ENCODE data around the gene HHIP. TPM values are rescaled to one million over a fixed set of nuclear protein-coding genes. Genes with fewer than 3 reads are reported as not detected.

The HHIP gene
- total and polyA plus RNA-seq, 9 of the 15 experiments (the other 6 are each of a cell fraction or from before 2014, with no cell fraction given) = 0.09 TPM; not detected in 8

GRCh38 chr4:144715230-144715629, 69.3 kb downstream of the HHIP start (continued):
- TF ChIP-seq ZNF280B (CRISPR knock-in tag; IDR thresholded peaks at IDR 0.05) (no peak), ESRRA (IDR thresholded peaks at IDR 0.05; ENCODE audit: borderline replicate concordance, low read depth) (no peak), SUPT5H (IDR thresholded peaks at IDR 0.05) (no peak), NFRKB (IDR thresholded peaks at IDR 0.05; ENCODE audit: low read depth) (no peak), TRIM25 (IDR thresholded peaks at IDR 0.05; ENCODE audit: borderline replicate concordance) (no peak), CEBPB (tag; IDR thresholded peaks at IDR 0.05) (no peak), PRMT5 (CRISPR knock-in tag; IDR thresholded peaks at IDR 0.05) (no peak)

GRCh38 chr4:144716778-144717177, 70.8 kb downstream of the HHIP start:
- FAIRE-seq = no peak
- no peak for TF ChIP-seq STAG1 (CRISPR knock-in tag; IDR thresholded peaks at IDR 0.05; ENCODE audit: borderline replicate concordance)
- TF ChIP-seq ELF1 (tag; IDR thresholded peaks at IDR 0.05) = no peak
- no peak for TF ChIP-seq RBM34 (IDR thresholded peaks at IDR 0.05; ENCODE audit: borderline replicate concordance, insufficient read depth, low read length)
- no peak for TF ChIP-seq MEF2A (IDR thresholded peaks at IDR 0.05; ENCODE audit: control insufficient read depth, low read depth, low read length)
- TF ChIP-seq NFIC (IDR thresholded peaks at IDR 0.05) = no peak
- TF ChIP-seq GTF2B (IDR thresholded peaks at IDR 0.05; ENCODE audit: extremely low read depth, insufficient read length) = no peak
- TF ChIP-seq PHTF2 (CRISPR knock-in tag; IDR thresholded peaks at IDR 0.05) = no peak
- no peak for TF ChIP-seq SLC30A9 (CRISPR knock-in tag; IDR thresholded peaks at IDR 0.05)
- no peak for TF ChIP-seq ZNF830 (CRISPR knock-in tag; IDR thresholded peaks at IDR 0.05)

More at GRCh38 chr4:144716778-144717177, 70.8 kb downstream of the HHIP start:
- intact Hi-C loops (cut with micrococcal nuclease) = no loop called here
- no peak overlapping the region for H3K9ac ChIP-seq (ENCODE audit: insufficient read depth in 1 of 2, low read depth in 2 of 2, low read length in 2 of 2)
- H3K4me3 ChIP-seq = no peak overlapping the region
- H4K20me1 ChIP-seq (replicated peaks; ENCODE audit: control insufficient read depth, insufficient read depth, low read length) = no peaks in the 10 kb centered on the region
- H3K27me3 ChIP-seq (ENCODE audit: control insufficient read depth in 2 of 2, insufficient read depth in 2 of 2, low read length in 2 of 2) = no peaks in the 10 kb centered on the region; a peak in 1 of 5 replicates
- DNase-seq (ENCODE audit: extremely low read depth in 1 of 4, low spot score in 3 of 4) = no peak
- no peaks in the 10 kb centered on the region for H3K9me3 ChIP-seq (replicated peaks; ENCODE audit: control insufficient read depth, insufficient read depth, low read depth, low read length)
- in situ Hi-C loops (cut with MboI) = no loop called here
- H3K79me2 ChIP-seq (ENCODE audit: control insufficient read depth, insufficient read depth, low read length) = no peaks in the 10 kb centered on the region
- H3K4me2 ChIP-seq (ENCODE audit: insufficient read depth, low read length) = no peak overlapping the region
- 0% methylated on average over 4 of the region's 5 CpGs for WGBS (ENCODE audit: insufficient coverage, low coverage, missing lambda C conversion rate)
- no peak overlapping the region for H2AFZ ChIP-seq (ENCODE audit: low read depth, low read length)
- BruUV-seq (replicated peaks) = no TSS peak
- ChIA-PET POLR2A (no interaction called here), CTCF (ENCODE audit: low intra/inter-chr PET ratio) (no interaction called here)
- H3K4me1 ChIP-seq (replicated peaks in 1 of 2; ENCODE audit: control insufficient read depth in 2 of 2, insufficient read depth in 2 of 2, low read length in 2 of 2) = no peaks in the 10 kb centered on the region
- no peak for ATAC-seq
- no peaks in the 10 kb centered on the region for H3K9me1 ChIP-seq (ENCODE audit: control insufficient read depth, insufficient read depth, low read length)
- H3K36me3 ChIP-seq (ENCODE audit: control insufficient read depth, insufficient read depth, low read length) = no peaks in the 10 kb centered on the region
- no peak overlapping the region for H3K27ac ChIP-seq (ENCODE audit: extremely low read depth, low read depth, low read length)
